GM19467 (cell line): ENCODE measurements around the gene PREB.

Experiments
- ATAC-seq: cut with Tn5 transposase; IDR thresholded peaks from one replicate; pipeline ENCODE4 v1.9.1; 2021; ENCODE audit warnings: mild to moderate bottlenecking, moderate library complexity; ENCODE audit not compliant: unreplicated experiment

Gene PREB

DNA sequence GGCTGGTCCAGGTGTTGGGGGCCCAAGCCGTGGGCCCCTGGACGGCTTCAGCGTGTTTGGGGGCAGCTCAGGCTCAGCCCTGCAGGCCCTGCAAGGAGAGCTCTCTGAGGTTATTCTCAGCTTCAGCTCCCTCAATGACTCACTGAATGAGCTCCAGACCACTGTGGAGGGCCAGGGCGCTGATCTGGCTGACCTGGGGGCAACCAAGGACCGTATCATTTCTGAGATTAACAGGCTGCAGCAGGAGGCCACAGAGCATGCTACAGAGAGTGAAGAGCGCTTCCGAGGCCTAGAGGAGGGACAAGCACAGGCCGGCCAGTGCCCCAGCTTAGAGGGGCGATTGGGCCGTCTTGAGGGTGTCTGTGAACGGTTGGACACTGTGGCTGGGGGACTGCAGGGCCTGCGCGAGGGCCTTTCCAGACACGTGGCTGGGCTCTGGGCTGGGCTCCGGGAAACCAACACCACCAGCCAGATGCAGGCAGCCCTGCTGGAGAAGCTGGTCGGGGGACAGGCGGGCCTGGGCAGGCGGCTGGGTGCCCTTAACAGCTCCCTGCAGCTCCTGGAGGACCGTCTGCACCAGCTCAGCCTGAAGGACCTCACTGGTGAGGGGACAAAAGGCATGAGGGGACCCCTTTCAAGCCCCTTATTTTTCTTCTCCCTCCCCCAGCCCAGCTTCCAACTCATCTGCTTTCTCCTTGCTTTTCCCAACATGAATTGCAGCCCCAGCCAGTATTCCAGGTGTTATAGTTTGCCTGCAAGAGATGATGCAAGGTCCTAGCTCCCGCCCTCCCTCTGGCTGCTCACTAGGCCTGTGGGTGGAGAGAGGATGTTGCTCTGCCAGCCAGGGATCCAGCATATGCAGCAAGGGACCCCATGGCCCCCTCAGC is 50.8 kb downstream of the PREB start:
- no peak for ATAC-seq

DNA sequence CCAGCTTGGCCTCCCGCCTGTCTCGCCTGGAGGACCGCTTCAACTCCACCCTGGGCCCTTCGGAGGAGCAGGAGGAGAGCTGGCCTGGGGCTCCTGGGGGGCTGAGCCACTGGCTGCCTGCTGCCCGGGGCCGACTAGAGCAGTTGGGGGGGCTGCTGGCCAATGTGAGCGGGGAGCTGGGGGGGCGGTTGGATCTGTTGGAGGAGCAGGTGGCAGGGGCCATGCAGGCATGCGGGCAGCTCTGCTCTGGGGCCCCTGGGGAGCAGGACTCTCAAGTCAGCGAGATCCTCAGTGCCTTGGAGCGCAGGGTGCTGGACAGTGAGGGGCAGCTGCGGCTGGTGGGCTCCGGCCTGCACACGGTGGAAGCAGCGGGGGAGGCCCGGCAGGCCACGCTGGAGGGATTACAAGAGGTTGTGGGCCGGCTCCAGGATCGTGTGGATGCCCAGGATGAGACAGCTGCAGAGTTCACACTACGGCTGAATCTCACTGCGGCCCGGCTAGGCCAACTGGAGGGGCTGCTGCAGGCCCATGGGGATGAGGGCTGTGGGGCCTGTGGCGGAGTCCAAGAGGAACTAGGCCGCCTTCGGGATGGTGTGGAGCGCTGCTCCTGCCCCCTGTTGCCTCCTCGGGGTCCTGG is 51.5 kb downstream of the PREB start:
- no peak for ATAC-seq

DNA sequence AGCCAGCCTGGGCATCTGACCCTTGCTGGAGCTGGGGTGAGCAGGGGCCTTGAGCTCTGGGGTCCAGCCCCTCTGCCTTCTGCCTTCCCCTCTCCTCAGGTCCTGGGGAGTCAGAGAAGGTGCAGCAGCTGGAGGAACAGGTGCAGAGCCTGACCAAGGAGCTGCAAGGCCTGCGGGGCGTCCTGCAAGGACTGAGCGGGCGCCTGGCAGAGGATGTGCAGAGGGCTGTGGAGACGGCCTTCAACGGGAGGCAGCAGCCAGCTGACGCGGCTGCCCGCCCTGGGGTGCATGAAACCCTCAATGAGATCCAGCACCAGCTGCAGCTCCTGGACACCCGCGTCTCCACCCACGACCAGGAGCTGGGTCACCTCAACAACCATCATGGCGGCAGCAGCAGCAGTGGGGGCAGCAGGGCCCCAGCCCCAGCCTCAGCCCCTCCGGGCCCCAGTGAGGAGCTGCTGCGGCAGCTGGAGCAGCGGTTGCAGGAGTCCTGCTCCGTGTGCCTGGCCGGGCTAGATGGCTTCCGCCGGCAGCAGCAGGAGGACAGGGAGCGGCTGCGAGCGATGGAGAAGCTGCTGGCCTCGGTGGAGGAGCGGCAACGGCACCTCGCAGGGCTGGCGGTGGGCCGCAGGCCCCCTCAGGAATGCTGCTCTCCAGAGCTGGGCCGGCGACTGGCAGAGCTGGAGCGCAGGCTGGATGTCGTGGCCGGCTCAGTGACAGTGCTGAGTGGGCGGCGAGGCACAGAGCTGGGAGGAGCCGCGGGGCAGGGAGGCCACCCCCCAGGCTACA is 52.3 kb downstream of the PREB start:
- ATAC-seq, result no peak
